ENCODE results near the gene DOHH. TPM values are rescaled to one million over a fixed set of nuclear protein-coding genes. Genes with fewer than 3 reads are reported as not detected.

DOHH gene
- total RNA-seq, 1 donor from 2014 or later, result 14.5 TPM

- peaks cover 19% of the 10 kb centered on the region for H3K79me2 ChIP-seq (ENCODE audit: insufficient read depth, low read length)
- H3K9me3 Mint-ChIP-seq (ENCODE audit: unreplicated experiment), result no peaks in the 10 kb centered on the region
- DNase-seq (ENCODE audit: low read depth) (no peak), FAIRE-seq (no peak)
- TF ChIP-seq EZH2 (IDR thresholded peaks at IDR 0.05; ENCODE audit: insufficient read depth, low read length) (no peak), CTCF (IDR thresholded peaks at IDR 0.05; ENCODE audit: insufficient read depth, low read depth, low read length) (no peak)
- no peaks in the 10 kb centered on the region for H3K27me3 Mint-ChIP-seq (ENCODE audit: low read depth, unreplicated experiment)
- H3K36me3 ChIP-seq (ENCODE audit: insufficient read depth, low read length), result peaks cover 3% of the 10 kb centered on the region
- no peaks in the 10 kb centered on the region for H3K9me3 ChIP-seq (ENCODE audit: insufficient read depth, low read depth, low read length)
- H3K27ac ChIP-seq (ENCODE audit: low read depth, low read length), result no peak overlapping the region
- no peaks in the 10 kb centered on the region for H3K27me3 ChIP-seq (ENCODE audit: insufficient read depth, low read length)
- no peak overlapping the region for H2AFZ ChIP-seq (ENCODE audit: low read depth, low read length)
- H3K4me3 ChIP-seq (ENCODE audit: insufficient read depth, low read depth, low read length), result no peak overlapping the region
- no peak overlapping the region for H3K27ac Mint-ChIP-seq (ENCODE audit: unreplicated experiment)
- H3K9ac ChIP-seq (ENCODE audit: low read length), result no peak overlapping the region
- H4K20me1 ChIP-seq (ENCODE audit: insufficient read depth, low read length), result peaks cover 77% of the 10 kb centered on the region
- no peak overlapping the region for H3K4me3 Mint-ChIP-seq (ENCODE audit: unreplicated experiment)
- no peak overlapping the region for H3K4me2 ChIP-seq (ENCODE audit: low read length)
- peaks cover 6% of the 10 kb centered on the region for H3K36me3 Mint-ChIP-seq (ENCODE audit: low read depth, unreplicated experiment)
- H3K4me1 Mint-ChIP-seq (ENCODE audit: low read depth, unreplicated experiment), result peaks cover 2% of the 10 kb centered on the region
- H3K4me1 ChIP-seq (ENCODE audit: insufficient read depth, low read length), result peaks cover 2% of the 10 kb centered on the region
Observed at GRCh38 chr19:3547767-3548282, 47.4 kb upstream of the DOHH start.

GRCh38 chr19:3547301-3547731 lies 46.8 kb upstream of the DOHH start:
- Histone ChIP-seq H3K9me3 (ENCODE audit: insufficient read depth, low read depth, low read length) (no peaks in the 10 kb centered on the region), H3K9ac (ENCODE audit: low read length) (no peak overlapping the region), H3K4me1 (ENCODE audit: insufficient read depth, low read length) (no peaks in the 10 kb centered on the region), H3K4me3 (ENCODE audit: insufficient read depth, low read depth, low read length) (no peak overlapping the region), H4K20me1 (ENCODE audit: insufficient read depth, low read length) (peaks cover 75% of the 10 kb centered on the region), H3K27me3 (ENCODE audit: insufficient read depth, low read length) (no peaks in the 10 kb centered on the region), H3K27ac (ENCODE audit: low read depth, low read length) (no peak overlapping the region), H2AFZ (ENCODE audit: low read depth, low read length) (no peak overlapping the region), H3K79me2 (ENCODE audit: insufficient read depth, low read length) (peaks cover 14% of the 10 kb centered on the region), H3K4me2 (ENCODE audit: low read length) (no peak overlapping the region), H3K36me3 (ENCODE audit: insufficient read depth, low read length) (peaks cover 3% of the 10 kb centered on the region)
- Mint-ChIP-seq H3K27ac (ENCODE audit: unreplicated experiment) (no peak overlapping the region), H3K9me3 (ENCODE audit: unreplicated experiment) (no peaks in the 10 kb centered on the region), H3K4me1 (ENCODE audit: low read depth, unreplicated experiment) (no peaks in the 10 kb centered on the region), H3K4me3 (ENCODE audit: unreplicated experiment) (no peak overlapping the region), H3K27me3 (ENCODE audit: low read depth, unreplicated experiment) (no peaks in the 10 kb centered on the region), H3K36me3 (ENCODE audit: low read depth, unreplicated experiment) (peaks cover 6% of the 10 kb centered on the region)
- no peak for DNase-seq (ENCODE audit: low read depth)
- TF ChIP-seq CTCF (IDR thresholded peaks at IDR 0.05; ENCODE audit: insufficient read depth, low read depth, low read length) (peak; percentile 37), EZH2 (IDR thresholded peaks at IDR 0.05; ENCODE audit: insufficient read depth, low read length) (no peak)
- no peak for FAIRE-seq

GRCh38 chr19:3546119-3546518 lies 45.6 kb upstream of the DOHH start:
- Mint-ChIP-seq H3K4me3 (ENCODE audit: unreplicated experiment) (no peak overlapping the region), H3K27me3 (ENCODE audit: low read depth, unreplicated experiment) (no peaks in the 10 kb centered on the region)

More at GRCh38 chr19:3546119-3546518, 45.6 kb upstream of the DOHH start:
- FAIRE-seq (no peak), DNase-seq (ENCODE audit: low read depth) (no peak)
- Mint-ChIP-seq H3K9me3 (ENCODE audit: unreplicated experiment) (no peaks in the 10 kb centered on the region), H3K4me1 (ENCODE audit: low read depth, unreplicated experiment) (no peaks in the 10 kb centered on the region), H3K27ac (ENCODE audit: unreplicated experiment) (no peak overlapping the region), H3K36me3 (ENCODE audit: low read depth, unreplicated experiment) (peaks cover 4% of the 10 kb centered on the region)
- TF ChIP-seq EZH2 (IDR thresholded peaks at IDR 0.05; ENCODE audit: insufficient read depth, low read length) (no peak), CTCF (IDR thresholded peaks at IDR 0.05; ENCODE audit: insufficient read depth, low read depth, low read length) (no peak)
- no peak overlapping the region for H3K4me2 ChIP-seq (ENCODE audit: low read length)
- no peak overlapping the region for H3K4me3 ChIP-seq (ENCODE audit: insufficient read depth, low read depth, low read length)
- no peak overlapping the region for H2AFZ ChIP-seq (ENCODE audit: low read depth, low read length)
- H3K27me3 ChIP-seq (ENCODE audit: insufficient read depth, low read length), result no peaks in the 10 kb centered on the region
- peaks cover 67% of the 10 kb centered on the region for H4K20me1 ChIP-seq (ENCODE audit: insufficient read depth, low read length)
- no peaks in the 10 kb centered on the region for H3K9me3 ChIP-seq (ENCODE audit: insufficient read depth, low read depth, low read length)
- no peaks in the 10 kb centered on the region for H3K4me1 ChIP-seq (ENCODE audit: insufficient read depth, low read length)
- H3K27ac ChIP-seq (ENCODE audit: low read depth, low read length), result no peak overlapping the region
- H3K9ac ChIP-seq (ENCODE audit: low read length), result no peak overlapping the region
- peaks cover 3% of the 10 kb centered on the region for H3K36me3 ChIP-seq (ENCODE audit: insufficient read depth, low read length)
- H3K79me2 ChIP-seq (ENCODE audit: insufficient read depth, low read length), result peaks cover 6% of the 10 kb centered on the region
